ENCODE data around the gene MKLN1. TPM values are rescaled to one million over a fixed set of nuclear protein-coding genes. Genes with fewer than 3 reads are reported as not detected.

MKLN1 gene
- total and polyA plus RNA-seq, 2 donors from 2014 or later: 24.4 to 77.0 TPM

- peak overlapping the region in 2 of 3 donors; percentile 57 to 89 for H3K9ac ChIP-seq (ENCODE audit: low read length in 3 of 3)
Measured at GRCh38 chr7:131326576-131326975, 1.1 kb upstream of the MKLN1 start.

DNA sequence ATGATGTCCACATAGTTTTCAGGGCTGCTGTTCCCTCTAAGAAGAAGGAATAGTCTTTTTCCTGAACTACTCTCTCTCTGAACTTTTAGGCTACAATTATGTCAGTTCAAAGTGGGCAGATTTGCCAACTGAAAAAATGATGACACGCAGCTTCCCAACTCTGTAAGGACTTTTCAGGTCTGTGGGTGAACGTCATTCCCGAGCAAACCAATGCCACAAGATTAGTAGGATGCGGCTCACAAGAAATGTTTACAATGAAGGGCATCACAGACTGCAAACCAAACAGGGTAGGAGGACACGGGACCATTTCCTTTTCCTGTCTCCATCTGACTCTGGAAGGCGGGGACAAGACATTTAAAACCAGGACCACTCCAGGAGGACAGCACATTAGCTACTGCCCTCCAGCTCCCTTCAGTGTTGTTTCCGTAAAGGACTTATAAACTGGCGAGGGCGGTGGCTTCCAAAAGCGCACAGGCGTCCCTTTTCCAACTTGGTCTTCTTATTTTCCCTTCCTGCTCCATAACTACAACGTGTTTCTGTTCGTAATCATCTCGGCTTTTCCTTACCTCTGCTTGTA, 539 bp upstream of the MKLN1 start:
- Histone ChIP-seq H3K27me3 (ENCODE audit: control insufficient read depth, insufficient read depth, low read length) (no peaks in the 10 kb centered on the region), H3K4me3 (ENCODE audit: low read length in 3 of 3) (peak overlapping the region; percentile 75 to 89 (median 76)), H3K36me3 (ENCODE audit: control insufficient read depth in 2 of 3, insufficient read depth in 3 of 3, low read length in 3 of 3) (peaks cover 0 to 4% (median 0%) of the 10 kb centered on the region in 3 donors), H3K9me3 (ENCODE audit: control insufficient read depth in 2 of 3, insufficient read depth in 1 of 3, low read length in 3 of 3) (no peaks in the 10 kb centered on the region), H3K4me1 (ENCODE audit: control insufficient read depth in 2 of 3, insufficient read depth in 2 of 3, low read depth in 1 of 3, low read length in 3 of 3) (peaks cover 0 to 24% (median 18%) of the 10 kb centered on the region in 3 donors), H3K27ac (ENCODE audit: low read depth in 2 of 2, low read length in 2 of 2) (peak overlapping the region; percentile 98 to 99), H3K9ac (ENCODE audit: low read length in 3 of 3) (peak overlapping the region; percentile 57 to 89 (median 89))
- FAIRE-seq: no peak
- peak in 2 of 5 donors; percentile 74 to 80 for DNase-seq
- intact Hi-C loops (cut with DNase I): no loop called here
- TF ChIP-seq CTCF (IDR thresholded peaks at IDR 0.05; ENCODE audit: borderline replicate concordance, extremely low read depth, insufficient read depth): no peak

More at GRCh38 chr7:131326576-131326975, 1.1 kb upstream of the MKLN1 start:
- no peak for TF ChIP-seq CTCF (IDR thresholded peaks at IDR 0.05; ENCODE audit: borderline replicate concordance, extremely low read depth, insufficient read depth)
- Histone ChIP-seq H3K4me3 (ENCODE audit: low read length in 3 of 3) (peak overlapping the region; percentile 75 to 89 (median 76)), H3K27me3 (ENCODE audit: control insufficient read depth, insufficient read depth, low read length) (no peaks in the 10 kb centered on the region), H3K9me3 (ENCODE audit: control insufficient read depth in 2 of 3, insufficient read depth in 1 of 3, low read length in 3 of 3) (no peaks in the 10 kb centered on the region), H3K27ac (ENCODE audit: low read depth in 2 of 2, low read length in 2 of 2) (peak overlapping the region; percentile 98 to 99), H3K4me1 (ENCODE audit: control insufficient read depth in 2 of 3, insufficient read depth in 2 of 3, low read depth in 1 of 3, low read length in 3 of 3) (peaks cover 0 to 22% (median 18%) of the 10 kb centered on the region in 3 donors), H3K36me3 (ENCODE audit: control insufficient read depth in 2 of 3, insufficient read depth in 3 of 3, low read length in 3 of 3) (peaks cover 0 to 4% (median 0%) of the 10 kb centered on the region in 3 donors)
- FAIRE-seq: no peak
- intact Hi-C loops (cut with DNase I): no loop called here
- DNase-seq: no peak

GRCh38 chr7:131328377-131329175, 900 bp downstream of the MKLN1 start:
- Histone ChIP-seq H3K4me3 (ENCODE audit: low read length in 3 of 3) (peak overlapping the region; percentile 76 to 89 (median 88)), H3K36me3 (ENCODE audit: control insufficient read depth in 2 of 3, insufficient read depth in 3 of 3, low read length in 3 of 3) (peaks cover 0 to 1% (median 0%) of the 10 kb centered on the region in 3 donors), H3K27ac (ENCODE audit: low read depth in 2 of 2, low read length in 2 of 2) (peak overlapping the region; percentile 98 to 99), H3K4me1 (ENCODE audit: control insufficient read depth in 2 of 3, insufficient read depth in 2 of 3, low read depth in 1 of 3, low read length in 3 of 3) (peaks cover 0 to 23% (median 18%) of the 10 kb centered on the region in 3 donors), H3K27me3 (ENCODE audit: control insufficient read depth, insufficient read depth, low read length) (no peaks in the 10 kb centered on the region), H3K9me3 (ENCODE audit: control insufficient read depth in 2 of 3, insufficient read depth in 1 of 3, low read length in 3 of 3) (no peaks in the 10 kb centered on the region), H3K9ac (ENCODE audit: low read length in 3 of 3) (peak overlapping the region; percentile 84 to 96 (median 89))
- TF ChIP-seq CTCF (IDR thresholded peaks at IDR 0.05; ENCODE audit: borderline replicate concordance, extremely low read depth, insufficient read depth): no peak
- DNase-seq (peak in 1 of 5 donors; percentile 72), FAIRE-seq (no peak)
- intact Hi-C loops (cut with DNase I): no loop called here
